ENCODE measurements around the gene PCBP4. TPM values are rescaled to one million over a fixed set of nuclear protein-coding genes. Genes with fewer than 3 reads are reported as not detected.

Gene PCBP4
- total and polyA plus RNA-seq, 8 donors = 29.7 to 58.0 (median 45.6) TPM

GRCh38 chr3:51941798-51942602 is 25.3 kb downstream of the PCBP4 start, which contains the start of the genes PARP3 and RRP9:
Gene PARP3 (plus strand): TSS chr3:51942363. CDS start chr3:51943356, 993 bp downstream.
Gene RRP9 (minus strand): TSS chr3:51941904. CDS start chr3:51941867, 37 bp downstream.
- DNase-seq (peak; percentile 99 to 100 (median 100)), ATAC-seq (peak; percentile 93)
- Histone ChIP-seq H3K9me3 (no peaks in the 10 kb centered on the region), H3K27ac (peak within 1 kb of the TSS; percentile 88 to 93), H3K36me3 (peaks cover 0 to 25% of the 10 kb centered on the region in 2 donors), H3K4me3 (peak within 1 kb of the TSS; percentile 63 to 86), H3K27me3 (no peaks in the 10 kb centered on the region), H3K4me1 (peaks cover 11 to 41% of the 10 kb centered on the region in 2 donors)
- intact Hi-C loops (cut with DNase I) = no loop called here
- TF ChIP-seq CTCF (IDR thresholded peaks at IDR 0.05) = peak; percentile 99 to 100

DNA sequence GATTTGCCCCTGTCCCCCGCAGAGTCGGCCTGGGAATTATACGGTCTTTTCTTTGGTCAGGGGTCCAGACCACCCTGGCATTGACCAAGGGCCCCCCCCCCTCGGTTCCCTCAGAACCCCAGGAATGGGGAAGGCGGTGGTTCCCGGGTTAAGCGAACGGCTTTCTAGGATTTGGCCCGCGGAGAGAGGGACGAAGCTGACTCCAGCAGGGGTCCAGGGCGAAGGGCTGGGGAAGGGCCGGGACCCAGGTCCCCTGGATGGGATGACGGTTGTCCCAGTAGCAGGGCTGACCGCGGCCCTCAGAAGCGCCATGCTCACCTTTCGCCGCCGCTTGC is 25.8 kb downstream of the PCBP4 start:
- intact Hi-C loops (cut with DNase I) = no loop called here
- peaks cover 11 to 41% of the 10 kb centered on the region in 2 donors for H3K4me1 ChIP-seq
- no peaks in the 10 kb centered on the region for H3K9me3 ChIP-seq
- ATAC-seq = no peak
- DNase-seq = no peak
- H3K4me3 ChIP-seq = peak overlapping the region; percentile 63 to 86
- no peaks in the 10 kb centered on the region for H3K27me3 ChIP-seq
- peaks cover 0 to 31% of the 10 kb centered on the region in 2 donors for H3K36me3 ChIP-seq
- TF ChIP-seq CTCF (IDR thresholded peaks at IDR 0.05) = no peak
- peak overlapping the region; percentile 5 to 88 for H3K27ac ChIP-seq

DNA sequence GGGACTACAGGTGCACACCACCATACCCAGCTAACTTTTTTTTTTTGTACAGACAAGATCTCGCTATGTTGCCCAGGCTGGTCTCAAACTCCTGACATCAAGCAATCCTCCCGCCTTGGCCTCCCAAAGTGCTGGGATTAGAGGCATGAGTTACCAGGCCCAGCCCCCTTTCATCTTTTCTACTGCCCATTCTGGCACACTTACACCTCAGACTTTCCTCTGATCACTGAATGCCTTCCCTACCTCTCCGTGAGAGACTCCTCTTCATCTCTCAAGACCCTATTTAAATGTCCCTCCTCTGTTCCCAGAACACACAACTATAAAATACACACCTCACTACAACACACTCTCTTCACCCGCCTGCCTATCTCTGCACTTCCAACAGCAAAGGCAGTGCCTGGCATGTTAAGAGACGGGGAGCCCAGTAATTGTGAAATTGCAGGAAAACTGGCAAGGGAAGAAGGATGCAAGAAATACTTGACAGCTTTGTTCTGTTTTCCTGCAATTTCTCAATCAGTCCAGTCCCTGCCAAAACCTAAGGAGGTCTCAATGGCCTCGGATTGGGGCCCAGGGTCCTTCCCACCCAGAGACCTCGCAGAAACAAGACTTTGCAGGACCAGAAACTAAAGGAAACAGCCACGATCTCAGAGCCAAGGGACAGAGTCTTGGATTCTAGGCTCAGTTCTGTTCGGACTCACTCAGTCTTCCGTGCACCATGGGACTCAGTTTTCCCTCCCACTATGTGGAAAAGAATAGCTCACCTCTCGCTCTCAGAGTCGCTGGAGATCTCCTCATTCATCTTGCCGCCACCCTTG is 26.4 kb downstream of the PCBP4 start:
- Histone ChIP-seq H3K27ac (peak overlapping the region in 1 of 2 donors; percentile 88), H3K27me3 (no peaks in the 10 kb centered on the region), H3K36me3 (peaks cover 0 to 37% of the 10 kb centered on the region in 2 donors), H3K4me1 (peaks cover 11 to 41% of the 10 kb centered on the region in 2 donors), H3K9me3 (no peaks in the 10 kb centered on the region), H3K4me3 (peak overlapping the region; percentile 63 to 86)
- TF ChIP-seq CTCF (IDR thresholded peaks at IDR 0.05) = no peak
- ATAC-seq = no peak
- DNase-seq = no peak
- intact Hi-C loops (cut with DNase I) = no loop called here

DNA sequence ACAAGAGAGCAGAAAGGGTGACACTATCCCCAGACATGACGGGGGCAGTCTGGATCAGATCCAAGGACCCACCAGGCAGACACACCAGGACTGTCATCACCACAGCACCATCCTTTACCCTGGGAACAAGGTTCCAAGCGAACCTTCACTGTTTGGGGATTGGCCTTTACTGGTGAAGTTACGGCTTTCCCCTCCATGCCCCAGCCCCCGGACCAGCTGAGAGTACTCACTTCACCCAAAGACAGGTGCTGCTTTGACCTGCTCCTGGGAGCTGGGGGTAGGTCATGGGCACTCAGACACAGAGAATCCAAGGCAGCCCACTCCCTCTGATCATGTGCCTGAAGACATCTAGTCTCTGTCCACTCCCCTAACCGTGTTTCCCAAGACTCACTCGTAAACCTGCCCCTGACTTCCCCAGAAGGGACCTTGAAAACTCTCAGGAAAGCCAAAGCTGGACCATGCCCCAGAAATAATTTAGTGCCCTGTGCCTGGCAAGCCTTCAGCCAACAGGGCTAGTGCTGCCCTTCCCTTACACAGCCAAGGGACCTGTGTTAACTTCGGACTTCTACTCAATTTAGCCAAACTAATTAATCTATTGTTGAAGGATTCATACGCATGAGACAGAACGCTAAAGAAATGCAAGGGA is 28.4 kb downstream of the PCBP4 start:
- no peaks in the 10 kb centered on the region for H3K9me3 ChIP-seq
- no peak for TF ChIP-seq CTCF (IDR thresholded peaks at IDR 0.05)
- peaks cover 11 to 41% of the 10 kb centered on the region in 2 donors for H3K4me1 ChIP-seq
- intact Hi-C loops (cut with DNase I) = no loop called here
- H3K4me3 ChIP-seq = no peak overlapping the region
- ATAC-seq (no peak), DNase-seq (no peak)
- no peaks in the 10 kb centered on the region for H3K27me3 ChIP-seq
- no peak overlapping the region for H3K27ac ChIP-seq
- H3K36me3 ChIP-seq = peaks cover 0 to 49% of the 10 kb centered on the region in 2 donors

Data from left lung (tissue), 10 donors.